Keratinocyte (primary cell): Measurements from ENCODE around the gene DGKD. TPM values are rescaled to one million over a fixed set of nuclear protein-coding genes. Genes with fewer than 3 reads are reported as not detected.

Experiments
- DNase-seq: peaks from one replicate; pipeline ENCODE4 v3.0.0-alpha.2; 2011; ENCODE audit warnings: low read depth, missing footprints, low spot score
- FAIRE-seq: peaks from 2 replicates; lab custom pipeline; 2011; peaks lifted over from hg19 to GRCh38; lab: Jason Lieb, UNC
- H2AFZ ChIP-seq: 2 replicates; pipeline ENCODE4 v1.6.0; 2012; ENCODE audit warnings: low read length, control low read depth, inconsistent platforms; ENCODE audit not compliant: control insufficient read depth
- H3K27ac ChIP-seq: 2 replicates; pipeline ENCODE4 v1.5.1; 2011; ENCODE audit warnings: low read length; ENCODE audit not compliant: control insufficient read depth, insufficient read depth
- H3K27me3 ChIP-seq: 3 replicates; pipeline ENCODE4 v1.6.0; 2011; ENCODE audit warnings: low read length; ENCODE audit not compliant: control insufficient read depth, insufficient read depth; ENCODE audit errors: extremely low read depth
- H3K36me3 ChIP-seq, 2 experiments: 2 replicates in 1 of 2; 3 replicates in 1 of 2; pipeline ENCODE4 v1.5.1; 2011; ENCODE audit warnings: low read length in 2 of 2, mild to moderate bottlenecking in 1 of 2; ENCODE audit not compliant: control insufficient read depth in 2 of 2, insufficient read depth in 2 of 2; ENCODE audit errors: extremely low read depth in 1 of 2
- H3K4me1 ChIP-seq: 3 replicates; pipeline ENCODE4 v1.5.1; 2011; ENCODE audit warnings: low read length; ENCODE audit not compliant: control insufficient read depth, insufficient read depth; ENCODE audit errors: extremely low read depth
- H3K4me2 ChIP-seq: 3 replicates; pipeline ENCODE4 v1.6.0; 2011; ENCODE audit warnings: low read depth, low read length; ENCODE audit not compliant: control insufficient read depth, insufficient read depth; ENCODE audit errors: extremely low read depth
- H3K4me3 ChIP-seq, 3 experiments: fragments of 200-600 bp in 1 of 3; sonication (generic) in 1 of 3; 2 replicates in 2 of 3; 3 replicates in 1 of 3; pipeline ENCODE4 v1.5.1; 2011 to 2016; ENCODE audit warnings: low read length in 3 of 3, mild to moderate bottlenecking in 3 of 3, control low read depth in 2 of 3, inconsistent platforms in 1 of 3, low read depth in 1 of 3, mixed read lengths in 1 of 3, mixed run types in 1 of 3, moderate library complexity in 1 of 3; ENCODE audit not compliant: control insufficient read depth in 2 of 3, insufficient read depth in 2 of 3; ENCODE audit errors: extremely low read depth in 1 of 3
- H3K79me2 ChIP-seq: 2 replicates; pipeline ENCODE4 v1.6.0; 2012; ENCODE audit warnings: low read length; ENCODE audit not compliant: control insufficient read depth, insufficient read depth
- H3K9ac ChIP-seq: 3 replicates; pipeline ENCODE4 v1.6.0; 2011; ENCODE audit warnings: low read length; ENCODE audit not compliant: control insufficient read depth, insufficient read depth; ENCODE audit errors: extremely low read depth
- H3K9me1 ChIP-seq: 3 replicates; pipeline ENCODE4 v1.6.0; 2011; ENCODE audit warnings: low read length; ENCODE audit not compliant: control insufficient read depth, insufficient read depth; ENCODE audit errors: extremely low read depth
- H3K9me3 ChIP-seq: 2 replicates; pipeline ENCODE4 v1.5.1; 2012; ENCODE audit warnings: low read depth, low read length; ENCODE audit not compliant: control insufficient read depth
- H4K20me1 ChIP-seq: 3 replicates; pipeline ENCODE4 v1.6.0; 2011; ENCODE audit warnings: low read length; ENCODE audit not compliant: control insufficient read depth, insufficient read depth; ENCODE audit errors: extremely low read depth
- CTCF ChIP-seq, 3 experiments: IDR thresholded peaks in 1 of 3; conservative IDR thresholded peaks in 1 of 3; optimal IDR thresholded peaks in 1 of 3; 2 replicates in 2 of 3; 3 replicates in 1 of 3; pipeline versions ENCODE3 to v1.5.1; 2011; ENCODE audit warnings: low read length in 3 of 3, mild to moderate bottlenecking in 3 of 3, moderate library complexity in 2 of 3, control low read depth in 1 of 3, inconsistent platforms in 1 of 3; ENCODE audit not compliant: insufficient read depth in 2 of 3; ENCODE audit errors: extremely low read depth in 1 of 3
- EZH2 ChIP-seq: IDR thresholded peaks from one replicate; pipeline ENCODE4 v1.6.1; 2012; ENCODE audit warnings: inconsistent platforms, mild to moderate bottlenecking, low read length, moderate library complexity
- dilution Hi-C: fragments of 300-500 bp; cut with MboI; formaldehyde crosslinking; loops from one replicate; pipeline ENCODE4 v1.7.0; 2020; ENCODE audit warnings: low sequenced_read_pairs; ENCODE audit not compliant: extremely low pct_ligation_motif_present
- polyA plus RNA-seq, 5 experiments: library from polyadenylated mRNA; depleted of rRNA in 3 of 5; stranded (reverse) in 3 of 5; stranded (forward) in 1 of 5; unstranded in 1 of 5; fragments of >200 nt; gene quantifications; 1 replicate in 1 of 5; 2 replicates in 3 of 5; 3 replicates in 1 of 5; pipeline versions ENCODE4 v1.2.1 to v1.2.3, GENCODE V29; 2011 to 2012; ENCODE audit warnings: missing spikeins in 2 of 5, low read depth in 1 of 5, low replicate concordance in 1 of 5

Gene DGKD
- polyA plus RNA-seq, 1 donor (not counting 4 experiments of a cell fraction or from before 2014, with no cell fraction given), result 6.1 TPM

- Histone ChIP-seq H3K4me1 (no peaks in the 10 kb centered on the region), H4K20me1 (no peaks in the 10 kb centered on the region), H3K9ac (no peak overlapping the region), H3K4me2 (no peak overlapping the region), H3K27me3 (no peaks in the 10 kb centered on the region), H3K9me3 (no peaks in the 10 kb centered on the region), H2AFZ (no peak overlapping the region), H3K4me3 (no peak overlapping the region), H3K36me3 (peaks cover 3 to 5% of the 10 kb centered on the region in 2 experiments), H3K79me2 (no peaks in the 10 kb centered on the region), H3K9me1 (no peaks in the 10 kb centered on the region), H3K27ac (no peak overlapping the region)
- TF ChIP-seq CTCF (optimal IDR thresholded peaks at IDR 0.05 in 1 of 3, IDR thresholded peaks at IDR 0.05 in 1 of 3, conservative IDR thresholded peaks at IDR 0.05 in 1 of 3; ENCODE audit: extremely low read depth in 1 of 3, insufficient read depth in 2 of 3, low read length in 3 of 3) (no peak), EZH2 (no peak)
- DNase-seq (no peak), FAIRE-seq (no peak)
- dilution Hi-C loops, result no loop called here
Observed at GRCh38 chr2:233437439-233437955, 83.2 kb downstream of the DGKD start.

GRCh38 chr2:233438573-233439147, 84.4 kb downstream of the DGKD start:
- dilution Hi-C loops, result no loop called here
- no peak for FAIRE-seq
- no peak for DNase-seq
- Histone ChIP-seq H4K20me1 (no peaks in the 10 kb centered on the region), H3K9me3 (no peaks in the 10 kb centered on the region), H3K9me1 (no peaks in the 10 kb centered on the region), H3K27ac (no peak overlapping the region), H3K4me3 (no peak overlapping the region), H2AFZ (no peak overlapping the region), H3K36me3 (peaks cover 3 to 5% of the 10 kb centered on the region in 2 experiments), H3K4me1 (no peaks in the 10 kb centered on the region), H3K9ac (no peak overlapping the region), H3K79me2 (no peaks in the 10 kb centered on the region), H3K4me2 (no peak overlapping the region), H3K27me3 (no peaks in the 10 kb centered on the region)
- TF ChIP-seq EZH2 (no peak), CTCF (optimal IDR thresholded peaks at IDR 0.05 in 1 of 3, IDR thresholded peaks at IDR 0.05 in 1 of 3, conservative IDR thresholded peaks at IDR 0.05 in 1 of 3; ENCODE audit: extremely low read depth in 1 of 3, insufficient read depth in 2 of 3, low read length in 3 of 3) (no peak)
